CD4-positive, alpha-beta T cell (primary cell): ENCODE data around the gene MNX1. TPM values are rescaled to one million over a fixed set of nuclear protein-coding genes. Genes with fewer than 3 reads are reported as not detected.
A peak's percentile ranks its signal among the peaks of the same experiment; 100 is the strongest.

Experiments
- ATAC-seq: fragments of 200-7000 bp; cut with Tn5 transposase; one replicate; pipeline ENCODE4 v1.10.0; 2022; ENCODE audit warnings: mild to moderate bottlenecking; ENCODE audit not compliant: poor library complexity
- CTCF ChIA-PET: fragments of 350-600 bp; sonication (Branson Sonifier 250); formaldehyde crosslinking; loops from one replicate; lab custom pipeline; 2021; ENCODE audit warnings: antibody characterized with exemption, inconsistent platforms; lab: Charles Lee
- POLR2A ChIA-PET: fragments of 350-600 bp; sonication (Branson Sonifier 250); formaldehyde crosslinking; loops from one replicate; lab custom pipeline; 2021; ENCODE audit warnings: antibody characterized with exemption, inconsistent platforms; lab: Charles Lee
- DNase-seq, 14 experiments: peaks; one replicate each; pipeline ENCODE4 v3.0.0-alpha.2; 2013 to 2020; ENCODE audit warnings: mixed read lengths in 2 of 14
- H3K27ac ChIP-seq, 2 donors: one replicate each; pipeline versions ENCODE4 v1.5.1 to v1.7.0; 2013; ENCODE audit warnings: low read length in 2 of 2, low read depth in 1 of 2, mild to moderate bottlenecking in 1 of 2
- H3K27me3 ChIP-seq, 2 experiments: 1 replicate in 1 of 2; 2 replicates in 1 of 2; pipeline versions ENCODE4 v1.6.1 to v1.7.0; 2013; ENCODE audit warnings: low read length in 2 of 2, control low read depth in 1 of 2, mild to moderate bottlenecking in 1 of 2, moderate library complexity in 1 of 2; ENCODE audit not compliant: insufficient read depth in 2 of 2, control insufficient read depth in 1 of 2
- H3K36me3 ChIP-seq: one replicate; pipeline ENCODE4 v1.6.1; 2013; ENCODE audit warnings: low read length, control low read depth; ENCODE audit not compliant: insufficient read depth
- H3K4me1 ChIP-seq: one replicate; pipeline ENCODE4 v1.6.1; 2013; ENCODE audit warnings: low read length, control low read depth; ENCODE audit not compliant: insufficient read depth
- H3K4me3 ChIP-seq: one replicate; pipeline ENCODE4 v1.5.1; 2013; ENCODE audit warnings: mild to moderate bottlenecking, low read length, moderate library complexity
- H3K9me3 ChIP-seq, 2 experiments: 1 replicate in 1 of 2; 2 replicates in 1 of 2; pipeline versions ENCODE4 v1.6.1 to v1.7.0; 2013; ENCODE audit warnings: low read length in 2 of 2, mild to moderate bottlenecking in 2 of 2, control low read depth in 1 of 2, moderate library complexity in 1 of 2; ENCODE audit not compliant: control insufficient read depth in 1 of 2, insufficient read depth in 1 of 2
- H3K27ac Mint-ChIP-seq: one replicate; pipeline ENCODE4 v1.8.0; 2020; ENCODE audit warnings: mixed read lengths
- H3K27me3 Mint-ChIP-seq: one replicate; pipeline ENCODE4 v1.8.0; 2021; ENCODE audit warnings: mixed read lengths
- H3K36me3 Mint-ChIP-seq: one replicate; pipeline ENCODE4 v1.8.0; 2021; ENCODE audit warnings: low read depth, mixed read lengths
- H3K4me1 Mint-ChIP-seq: one replicate; pipeline ENCODE4 v1.8.0; 2021; ENCODE audit warnings: low read depth, mixed read lengths
- H3K4me3 Mint-ChIP-seq: one replicate; pipeline ENCODE4 v1.8.0; 2020; ENCODE audit warnings: mild to moderate bottlenecking, mixed read lengths
- H3K9me3 Mint-ChIP-seq: one replicate; pipeline ENCODE4 v1.8.0; 2020; ENCODE audit warnings: mixed read lengths
- CTCF ChIP-seq: fragments of 200-600 bp; IDR thresholded peaks from one replicate; pipeline ENCODE4 v1.8.0; 2022; ENCODE audit warnings: antibody characterized with exemption, mild to moderate bottlenecking
- intact Hi-C, 2 experiments: fragments of 100-400 bp; cut with DNase I in 1 of 2; cut with micrococcal nuclease in 1 of 2; formaldehyde crosslinking; loops; one replicate each; pipeline versions ENCODE4 v1.15.1 to v1.9.0; 2023 to 2025; cut with DNase I, micrococcal nuclease
- total RNA-seq, 174 experiments: library from RNA in 2 of 174; stranded (reverse) in 2 of 174; gene quantifications; one replicate each; pipeline ENCODE4 v1.2.3 and lab custom pipeline; 2021 to 2026

Gene MNX1
- total RNA-seq, 2 experiments from 2014 or later = 0.14 TPM; not detected in 1

DNA sequence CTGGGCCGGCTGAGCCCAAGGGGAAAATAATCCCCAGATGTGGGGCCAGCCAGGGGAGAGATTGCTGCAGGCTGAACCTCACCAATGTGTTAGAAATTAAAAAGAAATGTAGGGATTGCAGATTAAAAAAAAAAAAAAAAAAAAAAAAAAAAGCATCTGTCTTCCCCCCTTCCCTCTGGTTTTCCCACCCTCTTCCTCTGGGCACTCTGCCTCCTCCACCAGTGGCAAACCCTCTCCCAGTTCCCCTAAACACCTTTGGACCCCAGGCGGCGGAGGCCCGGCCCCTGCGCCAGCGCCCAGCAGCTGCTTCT, 7.1 kb downstream of the MNX1 start:
- Histone ChIP-seq H3K36me3 (no peaks in the 10 kb centered on the region), H3K27ac (no peak overlapping the region), H3K4me3 (no peak overlapping the region), H3K4me1 (peaks cover 32% of the 10 kb centered on the region), H3K9me3 (peaks cover 0 to 39% of the 10 kb centered on the region in 2 experiments), H3K27me3 (peaks cover 79 to 81% of the 10 kb centered on the region in 2 experiments)
- ChIA-PET CTCF (no interaction called here), POLR2A (no interaction called here)
- ATAC-seq = no peak
- Mint-ChIP-seq H3K9me3 (no peaks in the 10 kb centered on the region), H3K4me3 (no peak overlapping the region), H3K27me3 (peaks cover 74% of the 10 kb centered on the region), H3K4me1 (peaks cover 33% of the 10 kb centered on the region), H3K27ac (no peak overlapping the region), H3K36me3 (no peaks in the 10 kb centered on the region)
- intact Hi-C loops = no loop called here
- TF ChIP-seq CTCF = no peak
- DNase-seq = no peak

GRCh38 chr7:157002819-157003421, 7.5 kb downstream of the MNX1 start:
- H3K27ac Mint-ChIP-seq = no peak overlapping the region

GRCh38 chr7:157001920-157002818, 8.3 kb downstream of the MNX1 start:
- Histone ChIP-seq H3K4me3 (no peak overlapping the region), H3K27ac (no peak overlapping the region), H3K9me3 (peaks cover 0 to 39% of the 10 kb centered on the region in 2 experiments), H3K27me3 (peaks cover 77 to 78% of the 10 kb centered on the region in 2 experiments), H3K4me1 (peaks cover 32% of the 10 kb centered on the region), H3K36me3 (no peaks in the 10 kb centered on the region)
- H3K27ac Mint-ChIP-seq = no peak overlapping the region
- peaks cover 74% of the 10 kb centered on the region for H3K27me3 Mint-ChIP-seq
- DNase-seq = no peak
- TF ChIP-seq CTCF = no peak
- peak overlapping the region; percentile 7 for H3K4me3 Mint-ChIP-seq
- ChIA-PET CTCF (no interaction called here), POLR2A (no interaction called here)
- peaks cover 33% of the 10 kb centered on the region for H3K4me1 Mint-ChIP-seq
- H3K36me3 Mint-ChIP-seq = no peaks in the 10 kb centered on the region
- intact Hi-C loops = no loop called here
- H3K9me3 Mint-ChIP-seq = no peaks in the 10 kb centered on the region
- no peak for ATAC-seq

More at GRCh38 chr7:157002819-157003421, 7.5 kb downstream of the MNX1 start:
- no peak overlapping the region for H3K4me3 Mint-ChIP-seq
- no peaks in the 10 kb centered on the region for H3K9me3 Mint-ChIP-seq
- H3K4me3 ChIP-seq = no peak overlapping the region
- ChIA-PET POLR2A (no interaction called here), CTCF (no interaction called here)
- no peak overlapping the region for H3K27ac ChIP-seq
- ATAC-seq = no peak
- TF ChIP-seq CTCF = no peak
- H3K27me3 ChIP-seq = peaks cover 77 to 81% of the 10 kb centered on the region in 2 experiments
- no peak for DNase-seq
- H3K36me3 ChIP-seq = no peaks in the 10 kb centered on the region
- peaks cover 0 to 39% of the 10 kb centered on the region in 2 experiments for H3K9me3 ChIP-seq
- intact Hi-C loops = no loop called here
- H3K27me3 Mint-ChIP-seq = peaks cover 74% of the 10 kb centered on the region
- peaks cover 32% of the 10 kb centered on the region for H3K4me1 ChIP-seq
- H3K4me1 Mint-ChIP-seq = peaks cover 33% of the 10 kb centered on the region
- no peaks in the 10 kb centered on the region for H3K36me3 Mint-ChIP-seq
